ENCODE results near the gene GDF10.

Gene GDF10

GRCh38 chr10:47295411-47295810 lies 4.6 kb upstream of the GDF10 start:
- no peak for DNase-seq

- no peak for DNase-seq
These were observed 3.7 kb upstream of the GDF10 start for GRCh38 chr10:47296156-47296894.

DNA sequence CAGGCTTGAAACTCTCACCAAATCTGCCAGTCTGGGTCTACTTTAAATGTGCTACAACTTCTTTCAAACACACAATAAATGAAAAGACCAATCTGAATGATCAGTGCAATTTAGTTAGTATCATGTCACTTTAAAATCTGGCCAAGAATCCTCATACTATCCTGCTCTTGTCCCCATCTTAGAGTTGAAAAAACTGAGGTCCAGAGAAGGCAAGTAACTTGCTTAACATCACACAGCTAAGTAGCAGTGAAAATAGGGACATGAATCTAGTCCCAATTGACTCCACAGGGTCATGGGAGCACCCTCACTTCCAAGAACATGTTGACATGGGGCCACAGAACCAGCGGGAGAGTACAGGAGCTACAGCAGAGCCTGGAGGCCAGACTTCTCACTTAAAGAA lies 3.1 kb upstream of the GDF10 start:
- DNase-seq, result no peak

DNA sequence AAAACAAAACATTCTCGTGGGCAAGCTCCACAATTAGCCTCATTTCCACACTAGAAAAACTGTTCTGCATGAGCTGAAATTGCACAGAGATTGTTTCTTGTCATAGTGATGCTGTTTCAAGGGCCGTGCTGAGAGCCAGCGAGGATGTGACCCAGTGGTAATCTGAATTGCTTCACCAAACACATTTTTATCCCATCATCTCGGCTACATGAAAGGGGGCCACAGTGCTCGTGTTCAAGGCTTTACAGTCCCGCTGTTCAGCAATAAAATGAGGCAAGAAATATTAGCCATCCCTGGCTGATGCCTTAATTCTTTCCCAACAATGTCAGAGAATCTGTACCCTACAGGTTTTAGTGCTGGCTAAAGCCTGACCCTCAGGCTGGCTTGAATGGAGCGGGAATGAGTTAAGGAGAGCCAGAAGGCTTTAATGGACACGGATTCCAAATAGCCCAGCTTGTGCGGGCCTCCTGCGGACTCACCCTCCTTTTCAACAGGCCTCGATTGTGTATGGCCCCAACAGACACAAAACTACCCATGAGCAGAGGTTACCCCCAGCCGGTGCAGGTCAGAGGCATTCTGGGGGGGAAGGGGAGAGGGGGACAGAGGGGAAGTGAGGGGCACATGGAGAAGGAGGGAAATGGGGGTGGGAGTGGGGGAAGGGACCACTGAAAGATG lies 2.0 kb upstream of the GDF10 start:
- no peak for DNase-seq

DNA sequence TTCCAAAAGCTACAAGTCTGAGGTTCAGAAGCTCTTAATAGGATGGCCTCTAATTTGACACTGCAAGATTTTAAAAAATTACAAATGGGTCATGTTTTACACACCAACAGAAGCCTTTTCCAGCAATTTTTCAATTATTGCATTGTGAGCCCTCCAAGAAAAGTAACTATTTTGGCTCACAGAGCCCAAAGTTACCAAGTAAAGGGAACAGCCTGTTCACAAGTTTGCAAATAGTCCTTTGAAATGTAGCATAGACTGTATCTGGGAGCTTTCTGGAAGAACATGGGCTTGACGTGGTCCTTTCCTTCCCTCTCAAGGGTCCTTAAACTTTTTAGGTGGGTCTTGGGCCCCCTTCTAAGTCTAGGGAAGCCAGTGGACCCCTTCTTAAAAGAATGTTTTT lies 1.3 kb upstream of the GDF10 start:
- no peak for DNase-seq

- DNase-seq, result no peak
These were observed 483 bp downstream of the GDF10 start for GRCh38 chr10:47300429-47300931.

DNA sequence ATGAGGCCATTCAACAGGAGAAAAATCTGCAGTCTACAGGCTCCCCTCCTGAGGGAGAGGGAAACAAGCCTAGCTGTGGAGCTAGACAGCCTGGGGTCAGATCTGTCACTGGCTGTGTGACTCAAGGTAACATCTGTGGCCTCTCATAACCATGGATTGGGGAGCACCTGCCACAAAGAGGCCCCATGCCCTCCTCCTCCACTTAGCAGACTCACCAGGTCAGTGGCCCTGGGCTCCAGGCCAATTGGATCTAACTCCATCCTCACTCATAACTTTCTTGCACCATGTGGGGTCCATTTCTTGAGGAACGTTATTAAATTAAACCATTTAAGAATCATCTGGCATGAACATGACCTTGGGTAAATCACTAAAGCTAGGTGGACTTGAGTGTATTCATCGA lies 1.8 kb downstream of the GDF10 start:
- DNase-seq, result no peak

DNA sequence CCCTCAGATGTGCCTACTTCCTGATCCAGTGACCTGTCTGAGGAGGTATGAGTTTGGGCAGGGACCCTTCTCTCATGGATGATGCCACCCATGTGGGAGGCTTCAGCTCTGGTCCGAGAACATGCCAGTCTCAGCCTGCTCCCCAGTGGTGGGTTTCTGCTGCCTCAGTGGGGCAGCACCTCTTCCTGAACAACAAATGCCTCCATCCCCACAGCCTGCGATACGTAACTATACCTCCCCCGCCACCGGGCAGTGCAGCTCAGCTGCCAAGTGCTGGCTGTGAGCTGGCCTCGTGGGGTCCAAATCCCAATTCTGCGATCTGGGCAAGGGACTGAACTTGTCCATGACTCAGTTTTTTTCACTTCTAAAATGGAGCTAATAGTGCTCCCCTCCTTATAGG lies 3.1 kb downstream of the GDF10 start:
- DNase-seq, result no peak

- no peak for DNase-seq
These were observed 3.9 kb downstream of the GDF10 start for GRCh38 chr10:47303866-47304265.

DNA sequence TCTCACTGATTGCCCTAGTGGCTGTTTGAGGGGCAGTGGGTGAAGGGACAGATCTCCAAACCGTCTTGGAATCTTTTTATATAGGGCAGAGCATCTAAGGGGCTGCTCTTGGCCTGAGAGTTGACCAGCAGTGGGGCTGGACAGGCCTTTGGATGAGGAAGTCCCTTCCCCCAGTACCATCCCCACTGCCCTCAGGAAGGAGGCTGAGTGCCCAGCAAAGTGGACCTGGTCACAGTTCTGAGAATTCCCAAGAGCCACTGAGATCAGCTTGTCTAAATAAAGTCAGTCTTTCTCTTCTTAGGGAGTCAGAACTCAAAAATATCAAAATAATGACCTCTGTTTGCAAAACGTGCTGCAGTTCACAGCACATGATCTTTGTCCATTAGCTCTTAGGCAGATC lies 5.6 kb downstream of the GDF10 start:
- no peak for DNase-seq

GRCh38 chr10:47306387-47307210 lies 6.6 kb downstream of the GDF10 start:
- DNase-seq, result no peak

- no peak for DNase-seq
These were observed 7.4 kb downstream of the GDF10 start for GRCh38 chr10:47307381-47307780.

- DNase-seq, result no peak
These were observed 8.8 kb downstream of the GDF10 start for GRCh38 chr10:47308775-47309174.

DNA sequence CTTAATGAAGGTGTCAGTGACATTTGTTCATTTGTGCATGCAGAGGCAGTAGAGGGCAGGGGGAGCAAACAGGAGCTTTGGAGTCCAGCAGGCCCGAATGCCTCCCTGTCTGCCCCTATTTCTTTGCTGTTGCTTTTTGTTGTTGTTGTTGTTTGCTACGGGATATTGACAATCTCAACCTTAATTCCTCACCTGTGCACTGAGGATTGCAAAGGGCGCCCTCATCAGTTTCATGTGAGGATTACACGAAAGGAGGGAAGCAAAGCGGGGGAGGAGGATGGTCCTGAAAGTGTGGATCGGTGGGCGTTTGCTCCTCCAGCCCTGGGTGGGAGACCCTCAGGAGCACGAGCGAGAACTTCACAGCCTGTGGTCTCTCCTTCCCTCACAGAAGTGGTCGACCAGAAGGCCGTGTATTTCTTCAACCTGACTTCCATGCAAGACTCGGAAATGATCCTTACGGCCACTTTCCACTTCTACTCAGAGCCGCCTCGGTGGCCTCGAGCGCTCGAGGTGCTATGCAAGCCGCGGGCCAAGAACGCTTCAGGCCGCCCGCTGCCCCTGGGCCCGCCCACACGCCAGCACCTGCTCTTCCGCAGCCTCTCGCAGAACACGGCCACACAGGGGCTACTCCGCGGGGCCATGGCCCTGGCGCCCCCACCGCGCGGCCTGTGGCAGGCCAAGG lies 9.6 kb downstream of the GDF10 start:
- no peak for DNase-seq

- no peak for DNase-seq
These were observed 10.1 kb downstream of the GDF10 start for GRCh38 chr10:47310090-47310505.

DNA sequence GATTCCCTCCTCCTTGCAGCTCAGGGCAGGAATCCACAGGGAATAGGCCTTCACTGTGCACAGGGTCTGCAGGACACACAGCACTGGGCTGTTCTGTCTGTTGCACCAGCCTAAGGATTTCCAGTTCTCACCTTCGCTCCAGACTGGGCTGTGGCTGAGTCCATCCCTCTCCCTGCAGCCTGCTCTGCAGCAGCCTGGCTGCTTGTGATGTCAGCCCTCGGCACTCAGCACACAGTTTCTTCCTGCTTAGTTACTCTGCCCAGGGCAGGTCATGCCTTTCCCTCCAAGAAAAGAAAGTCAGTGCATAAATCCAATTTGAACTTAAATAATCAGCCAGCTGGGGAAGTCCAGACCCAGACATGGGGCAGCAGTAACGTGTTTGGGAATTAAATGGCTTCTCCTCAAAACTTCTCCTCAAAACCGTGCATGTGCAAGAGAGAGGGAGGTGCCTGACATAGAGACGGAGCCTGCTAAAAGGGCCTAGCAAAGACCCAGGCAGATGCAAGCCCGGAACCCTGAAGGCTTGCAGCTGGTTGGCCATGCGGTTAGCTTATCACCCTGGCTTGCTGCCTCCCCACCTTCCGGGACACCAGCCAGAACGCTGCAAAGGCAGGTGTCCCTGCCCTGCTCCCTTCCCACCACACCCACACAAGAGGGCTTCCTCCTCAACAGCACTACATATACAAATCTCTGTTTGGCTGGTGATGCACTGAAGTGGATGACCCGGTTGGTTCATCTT lies 11.4 kb downstream of the GDF10 start:
- DNase-seq, result peak; percentile 6 to 31

GRCh38 chr10:47311932-47312662 lies 12.1 kb downstream of the GDF10 start:
- DNase-seq, result peak; percentile 24 to 45

GRCh38 chr10:47312663-47312995 lies 12.6 kb downstream of the GDF10 start:
- no peak for DNase-seq

- DNase-seq, result no peak
These were observed 14.5 kb downstream of the GDF10 start for GRCh38 chr10:47314416-47314970.

DNA sequence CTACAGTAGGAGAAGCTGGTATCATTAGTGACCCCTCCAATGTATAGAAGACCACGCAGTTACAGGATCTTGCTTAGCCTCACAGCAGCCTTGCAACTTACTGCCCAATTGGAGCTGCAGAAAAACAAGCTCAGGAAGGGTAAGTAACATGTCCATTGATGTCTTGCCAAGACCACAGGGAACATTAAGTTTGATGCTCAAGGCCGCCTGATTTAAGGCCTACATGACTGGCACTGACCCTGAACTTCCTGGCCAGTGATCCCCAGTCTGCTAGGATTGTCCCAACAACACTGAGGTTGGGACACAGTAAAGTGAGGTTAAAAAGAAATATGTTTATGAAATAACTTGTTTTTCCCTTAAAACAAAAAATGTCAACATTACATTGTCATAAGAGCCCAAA lies 15.4 kb downstream of the GDF10 start:
- no peak for DNase-seq

GRCh38 chr10:47316131-47316530 lies 16.1 kb downstream of the GDF10 start:
- no peak for DNase-seq

Data from SHP77 (cell line).